PFSK-1 (cell line): Measurements from ENCODE around the gene REV3L.

Experiments used
- SIN3A ChIP-seq: IDR thresholded peaks from 2 replicates; pipeline ENCODE4 v1.6.1; 2012; ENCODE audit warnings: mild to moderate bottlenecking, low read length, moderate library complexity, borderline replicate concordance; ENCODE audit not compliant: insufficient read depth
- TAF1 ChIP-seq: IDR thresholded peaks from 2 replicates; pipeline ENCODE4 v1.6.1; 2012; ENCODE audit warnings: low read length, control low read depth, borderline replicate concordance; ENCODE audit not compliant: insufficient read depth

DNA sequence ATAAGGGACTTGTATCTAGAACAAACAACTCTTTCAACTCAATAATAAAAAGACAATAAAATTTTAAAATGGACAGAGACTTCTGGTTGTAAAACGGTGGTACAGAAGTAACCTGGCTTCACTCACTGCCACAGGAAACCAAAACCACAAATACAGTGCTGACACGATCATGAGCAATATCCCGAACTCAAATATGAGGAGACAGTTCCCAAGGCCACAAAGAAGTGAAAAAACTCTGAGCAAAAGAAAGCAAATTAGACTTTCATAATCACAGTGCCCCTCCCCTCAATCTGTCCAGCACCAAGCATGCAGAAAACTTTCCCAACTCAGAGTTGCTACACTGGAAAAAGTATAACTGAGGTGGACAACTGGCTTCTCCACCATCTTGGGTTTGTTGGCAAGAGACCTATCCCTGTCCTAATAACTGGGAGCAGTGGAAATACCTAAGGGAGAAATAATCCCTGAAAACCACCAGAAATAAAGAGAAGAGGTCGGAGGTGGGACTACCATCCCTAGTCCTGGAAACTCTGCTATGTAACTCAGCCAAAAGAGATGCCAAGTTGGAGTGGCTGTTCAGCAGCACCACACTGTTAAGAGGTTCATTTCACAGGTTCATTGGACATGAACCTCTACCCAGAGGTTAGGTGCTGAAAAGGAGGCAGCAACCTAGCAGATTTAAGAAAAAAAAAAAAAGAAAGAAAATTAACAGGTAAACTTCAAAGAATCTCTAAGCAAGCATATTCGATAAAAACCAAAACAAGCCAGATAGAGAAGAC lies 55.5 kb downstream of the REV3L start:
- no peak for TF ChIP-seq TAF1
- no peak for TF ChIP-seq SIN3A
